ENCODE results near the gene ART1. TPM values are rescaled to one million over a fixed set of nuclear protein-coding genes. Genes with fewer than 3 reads are reported as not detected.

The ART1 gene, protein sequence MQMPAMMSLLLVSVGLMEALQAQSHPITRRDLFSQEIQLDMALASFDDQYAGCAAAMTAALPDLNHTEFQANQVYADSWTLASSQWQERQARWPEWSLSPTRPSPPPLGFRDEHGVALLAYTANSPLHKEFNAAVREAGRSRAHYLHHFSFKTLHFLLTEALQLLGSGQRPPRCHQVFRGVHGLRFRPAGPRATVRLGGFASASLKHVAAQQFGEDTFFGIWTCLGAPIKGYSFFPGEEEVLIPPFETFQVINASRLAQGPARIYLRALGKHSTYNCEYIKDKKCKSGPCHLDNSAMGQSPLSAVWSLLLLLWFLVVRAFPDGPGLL
- total RNA-seq (2022; extraction: Qiagen RNA extraction): not detected in 5 replicates

DNA sequence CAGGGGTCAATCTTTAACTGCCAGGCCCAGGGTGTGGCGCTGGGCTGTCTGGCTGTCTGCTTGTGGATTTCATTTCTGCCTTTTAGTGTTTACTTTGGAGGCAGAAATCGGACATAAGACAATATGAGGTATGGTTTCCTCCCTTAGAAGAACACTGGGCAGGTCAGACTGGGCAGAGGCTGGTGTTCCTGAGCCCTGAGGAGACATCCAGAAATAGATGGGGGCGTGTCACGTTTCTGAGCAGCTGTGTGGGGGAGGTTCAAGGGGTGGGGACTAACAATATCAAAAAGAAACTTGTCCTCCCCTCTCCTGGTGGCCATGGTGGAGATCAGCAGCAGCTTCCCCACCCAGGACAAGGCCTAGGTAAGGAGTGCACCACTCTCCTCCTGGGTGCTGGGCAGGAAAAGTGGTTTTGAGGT, at the start of gene ART1:
TSS of gene ART1 (plus strand) at position 312 of the 419 bp plus-strand sequence. CDS start 14,086 bp downstream, outside the sequence.

DNA sequence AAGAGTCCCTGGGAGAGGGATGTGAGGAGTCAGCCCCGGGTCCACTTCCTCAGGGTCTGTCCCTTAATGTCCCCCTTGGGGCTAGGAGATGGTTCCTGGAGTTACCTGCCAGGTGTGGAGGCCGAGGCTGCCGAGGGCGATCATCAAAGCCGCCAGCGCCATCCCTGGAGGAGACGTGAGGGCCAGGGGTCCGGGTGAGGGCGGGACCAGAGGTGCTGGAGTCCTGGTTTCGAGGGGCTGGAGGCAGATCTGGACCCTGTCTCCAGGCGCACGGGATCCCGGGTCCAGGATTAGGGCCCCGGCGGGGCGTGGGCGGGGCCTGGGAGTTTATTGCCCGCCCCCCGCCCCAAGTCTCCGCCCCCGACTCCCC, 3.2 kb upstream of the ART1 start, which contains the start of gene ART5:
TSS of gene ART5 (minus strand) at position 292 of the 370 bp plus-strand sequence. CDS start at position 162, 130 bp downstream.

DNA sequence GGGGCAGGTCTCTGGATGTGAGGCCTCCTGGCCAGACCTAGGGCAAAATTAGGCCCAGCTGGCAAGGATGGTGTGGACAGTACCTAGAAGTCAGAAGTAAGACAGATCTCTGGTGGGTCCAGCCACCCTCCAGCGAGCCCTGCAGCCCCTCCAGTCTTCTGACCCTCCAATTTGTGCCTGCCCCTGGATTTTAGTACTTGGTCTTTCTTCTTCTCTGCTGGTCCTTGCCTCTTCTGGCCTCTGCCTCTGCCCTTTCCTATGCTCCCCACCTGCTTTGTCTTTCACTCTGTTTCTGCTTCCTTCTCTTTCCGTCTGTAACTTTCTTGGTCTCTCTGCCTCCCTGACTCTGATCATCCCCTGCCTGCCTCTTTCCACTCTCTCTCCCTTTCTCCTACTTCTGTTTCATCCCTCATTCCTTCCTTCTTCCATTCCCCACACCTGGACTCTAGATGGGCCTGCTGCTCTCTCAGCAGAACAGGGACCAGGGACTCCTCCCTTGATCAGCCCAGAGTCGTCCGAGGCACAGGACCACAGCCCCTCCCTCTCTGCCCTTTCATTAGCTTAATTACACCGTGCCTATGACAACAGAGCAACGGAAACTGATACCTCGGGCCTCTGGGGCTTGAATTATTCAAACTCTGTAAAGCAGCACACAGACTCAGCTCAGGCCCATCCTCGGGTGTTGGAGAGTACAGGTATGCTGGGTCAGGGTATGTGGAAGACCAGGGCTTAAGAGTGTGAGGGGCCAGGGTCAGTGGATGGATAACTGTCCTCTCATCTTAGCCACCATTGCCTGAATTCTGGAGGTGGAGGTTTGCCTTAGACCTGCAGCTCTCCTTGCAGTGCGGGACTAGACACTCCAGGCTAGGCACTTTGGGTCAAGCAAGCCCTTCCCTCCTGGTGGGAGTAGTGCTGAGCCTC, 26.7 kb downstream of the ART1 start, which contains the start of gene CHRNA10:
TSS of gene CHRNA10 (minus strand) at position 51 of the 921 bp plus-strand sequence. CDS start 72 bp downstream, outside the sequence.

Other genes starting within 250 kb of the ART1 start
- gene ART5, start 3.1 kb upstream of the ART1 start, total RNA-seq (2022; extraction: Qiagen RNA extraction): 0.16 to 0.22 TPM (median 0.18 TPM) in 5 replicates
- 0.70 to 2.1 TPM (median 0.91 TPM) in 5 replicates for gene CHRNA10, start 26.3 kb downstream of the ART1 start, total RNA-seq (2022; extraction: Qiagen RNA extraction)
- 53.7 to 85.7 TPM (median 62.9 TPM) in 5 replicates for gene NUP98, start 152.4 kb downstream of the ART1 start, total RNA-seq (2022; extraction: Qiagen RNA extraction)
- 22.2 to 23.6 TPM (median 22.8 TPM) in 5 replicates for gene PGAP2, start 163.4 kb downstream of the ART1 start, total RNA-seq (2022; extraction: Qiagen RNA extraction)
- gene RHOG, start 195.8 kb downstream of the ART1 start, total RNA-seq (2022; extraction: Qiagen RNA extraction): 97.3 to 119 TPM (median 114 TPM) in 5 replicates
- 23.7 to 28.1 TPM (median 26.1 TPM) in 5 replicates for gene STIM1, start 210.5 kb downstream of the ART1 start, total RNA-seq (2022; extraction: Qiagen RNA extraction)

All from A549 treated with Hydrocortisone at 1 μM for 4 hours (cell line).